H9 (cell line): ENCODE data around the gene CSF1. TPM values are rescaled to one million over a fixed set of nuclear protein-coding genes. Genes with fewer than 3 reads are reported as not detected.

Experiments
- DNase-seq: peaks from one replicate; pipeline ENCODE4 v3.0.0-alpha.2; 2017
- H2AFZ ChIP-seq: one replicate; pipeline ENCODE4 v1.6.1; 2013; ENCODE audit warnings: mild to moderate bottlenecking, low read length, control low read depth, moderate library complexity
- H2AK5ac ChIP-seq: 2 replicates; pipeline ENCODE4 v1.6.1; 2013; ENCODE audit warnings: low read length, control low read depth, mixed read lengths; ENCODE audit not compliant: insufficient read length
- H2BK120ac ChIP-seq: one replicate; pipeline ENCODE4 v1.6.1; 2013; ENCODE audit warnings: low read depth, mild to moderate bottlenecking, low read length, control low read depth, inconsistent platforms; ENCODE audit not compliant: poor library complexity, severe bottlenecking
- H2BK12ac ChIP-seq: 2 replicates; pipeline ENCODE4 v1.6.1; 2013; ENCODE audit warnings: low read length, control low read depth, mixed read lengths, low read depth; ENCODE audit not compliant: insufficient read length
- H2BK15ac ChIP-seq: 2 replicates; pipeline ENCODE4 v1.6.1; 2013; ENCODE audit warnings: low read depth, low read length, control low read depth
- H2BK20ac ChIP-seq: one replicate; pipeline ENCODE4 v1.6.1; 2013; ENCODE audit warnings: low read depth, mild to moderate bottlenecking, low read length, control low read depth, inconsistent platforms; ENCODE audit not compliant: poor library complexity, severe bottlenecking
- H2BK5ac ChIP-seq: 2 replicates; pipeline ENCODE4 v1.6.1; 2013; ENCODE audit warnings: low read length, control low read depth, mixed read lengths; ENCODE audit not compliant: insufficient read length
- H3K14ac ChIP-seq: 2 replicates; pipeline ENCODE4 v1.6.1; 2013; ENCODE audit warnings: low read length, control low read depth; ENCODE audit not compliant: insufficient read depth
- H3K18ac ChIP-seq: 2 replicates; pipeline ENCODE4 v1.6.1; 2013; ENCODE audit warnings: low read depth, mild to moderate bottlenecking, mixed read lengths, low read length, control low read depth; ENCODE audit not compliant: insufficient read length
- H3K23ac ChIP-seq: 2 replicates; pipeline ENCODE4 v1.6.1; 2013; ENCODE audit warnings: low read length, control low read depth, mixed read lengths, low read depth; ENCODE audit not compliant: insufficient read length
- H3K23me2 ChIP-seq: 2 replicates; pipeline ENCODE4 v1.6.1; 2013; ENCODE audit warnings: low read depth, mild to moderate bottlenecking, mixed read lengths, low read length, control low read depth; ENCODE audit not compliant: insufficient read length, poor library complexity, severe bottlenecking
- H3K27ac ChIP-seq: 2 replicates; pipeline ENCODE4 v1.5.1; 2013; ENCODE audit warnings: low read length, control low read depth, mixed read lengths, low read depth; ENCODE audit not compliant: insufficient read length
- H3K27me3 ChIP-seq: 2 replicates; pipeline ENCODE4 v1.6.1; 2013; ENCODE audit warnings: low read length, control low read depth, inconsistent platforms; ENCODE audit not compliant: insufficient read depth
- H3K4ac ChIP-seq: 2 replicates; pipeline ENCODE4 v1.6.1; 2013; ENCODE audit warnings: low read depth, mild to moderate bottlenecking, control low read depth, inconsistent platforms, low read length, moderate library complexity
- H3K4me1 ChIP-seq: 2 replicates; pipeline ENCODE4 v1.6.1; 2013; ENCODE audit warnings: low read length, control low read depth, inconsistent platforms; ENCODE audit not compliant: insufficient read depth
- H3K4me2 ChIP-seq: 2 replicates; pipeline ENCODE4 v1.6.1; 2013; ENCODE audit warnings: low read length, control low read depth, mixed read lengths; ENCODE audit not compliant: insufficient read length, insufficient read depth
- H3K56ac ChIP-seq: 2 replicates; pipeline ENCODE4 v1.6.1; 2013; ENCODE audit warnings: low read depth, mild to moderate bottlenecking, mixed read lengths, low read length, control low read depth; ENCODE audit not compliant: insufficient read length
- H3K79me1 ChIP-seq: 2 replicates; pipeline ENCODE4 v1.6.1; 2013; ENCODE audit warnings: low read depth, mild to moderate bottlenecking, moderate library complexity, low read length, control low read depth, inconsistent platforms; ENCODE audit not compliant: insufficient read depth, poor library complexity, severe bottlenecking
- H3K79me2 ChIP-seq: 2 replicates; pipeline ENCODE4 v1.6.1; 2013; ENCODE audit warnings: low read length, control low read depth, inconsistent platforms; ENCODE audit not compliant: insufficient read depth
- H3K9ac ChIP-seq: 2 replicates; pipeline ENCODE4 v1.6.1; 2013; ENCODE audit warnings: low read length, control low read depth, mixed read lengths; ENCODE audit not compliant: insufficient read length; ENCODE audit errors: extremely low read depth
- H3K9me3 ChIP-seq: one replicate; pipeline ENCODE4 v1.6.1; 2013; ENCODE audit warnings: low read depth, low read length, inconsistent platforms; ENCODE audit not compliant: control insufficient read depth
- H3T11ph ChIP-seq: one replicate; pipeline ENCODE4 v1.6.1; 2013; ENCODE audit warnings: mild to moderate bottlenecking, low read length, control low read depth, inconsistent platforms
- H4K20me1 ChIP-seq: one replicate; pipeline ENCODE4 v1.6.1; 2013; ENCODE audit not compliant: control insufficient read depth, insufficient read length, insufficient read depth
- H4K5ac ChIP-seq: 2 replicates; pipeline ENCODE4 v1.6.1; 2013; ENCODE audit warnings: low read depth, mild to moderate bottlenecking, mixed read lengths, low read length, control low read depth; ENCODE audit not compliant: insufficient read length
- H4K8ac ChIP-seq: replicated peaks from 2 replicates; pipeline ENCODE4 v1.6.1; 2013; ENCODE audit warnings: low read length, control low read depth, mixed read lengths, low read depth; ENCODE audit not compliant: insufficient read length
- H4K91ac ChIP-seq: 2 replicates; pipeline ENCODE4 v1.6.1; 2013; ENCODE audit warnings: low read depth, mild to moderate bottlenecking, moderate library complexity, mixed read lengths, low read length, control low read depth; ENCODE audit not compliant: insufficient read length
- H3K27ac Mint-ChIP-seq, 3 experiments: 2 replicates in 2 of 3; 3 replicates in 1 of 3; pipeline ENCODE4 v1.8.0; 2020 to 2021; ENCODE audit warnings: mixed read lengths in 3 of 3, mild to moderate bottlenecking in 1 of 3, moderate library complexity in 1 of 3
- H3K27me3 Mint-ChIP-seq: 2 replicates; pipeline ENCODE4 v1.8.0; 2021; ENCODE audit warnings: low read depth, mild to moderate bottlenecking, moderate library complexity, mixed read lengths
- H3K36me3 Mint-ChIP-seq, 3 experiments: 2 replicates in 2 of 3; 3 replicates in 1 of 3; pipeline ENCODE4 v1.8.0; 2020 to 2021; ENCODE audit warnings: low read depth in 3 of 3, mixed read lengths in 3 of 3; ENCODE audit not compliant: insufficient read depth in 1 of 3
- H3K4me1 Mint-ChIP-seq, 2 experiments: 2 replicates each; pipeline ENCODE4 v1.8.0; 2020; ENCODE audit warnings: mixed read lengths in 2 of 2
- H3K4me3 Mint-ChIP-seq, 2 experiments: 2 replicates in 1 of 2; 3 replicates in 1 of 2; pipeline ENCODE4 v1.8.0; 2020 to 2021; ENCODE audit warnings: mild to moderate bottlenecking in 2 of 2, mixed read lengths in 2 of 2, moderate library complexity in 1 of 2
- H3K9me3 Mint-ChIP-seq, 2 experiments: 2 replicates in 1 of 2; 3 replicates in 1 of 2; pipeline ENCODE4 v1.8.0; 2020; ENCODE audit warnings: mild to moderate bottlenecking in 2 of 2, mixed read lengths in 2 of 2, moderate library complexity in 1 of 2
- CTCF ChIP-seq: fragments of 200-600 bp; sonication (generic); conservative IDR thresholded peaks from 3 replicates; pipeline ENCODE4 v1.8.0; 2021; ENCODE audit warnings: antibody characterized with exemption, mild to moderate bottlenecking
- WGBS: extraction: QIAGEN DNeasy Blood & Tissue Kit; methylation state at CpG from one replicate; pipeline ENCODE4 v1.1.7; 2013; ENCODE audit warnings: missing lambda C conversion rate, low lambda C conversion rate, mixed read lengths; ENCODE audit not compliant: insufficient read length; ENCODE audit errors: extremely low coverage; 5-methylcytosine and 5-hydroxymethylcytosine counted together
- total RNA-seq: library from RNA; stranded (reverse); gene quantifications from 2 replicates; pipeline ENCODE4 v1.2.1, GENCODE V29; 2021

CSF1 gene
- total RNA-seq, 1 experiment from 2014 or later, result 2.3 TPM

GRCh38 chr1:109913360-109913879 lies 2.8 kb downstream of the CSF1 start:
- no peak overlapping the region for H3K27ac Mint-ChIP-seq
- no peak for TF ChIP-seq CTCF
- no peak overlapping the region for H4K91ac ChIP-seq
- H3K23ac ChIP-seq, result no peak overlapping the region
- peaks cover 14% of the 10 kb centered on the region for H3K27me3 ChIP-seq
- peaks cover 50% of the 10 kb centered on the region for H3K27me3 Mint-ChIP-seq
- no peaks in the 10 kb centered on the region for H3K9me3 ChIP-seq
- no peak overlapping the region for H4K8ac ChIP-seq
- H3K27ac ChIP-seq, result no peak overlapping the region
- H3K79me2 ChIP-seq, result no peaks in the 10 kb centered on the region
- no peak overlapping the region for H2BK120ac ChIP-seq
- no peak overlapping the region for H3T11ph ChIP-seq
- H2BK20ac ChIP-seq, result no peak overlapping the region
- H3K14ac ChIP-seq, result no peak overlapping the region
- no CpG with 5 or more reads among the region's 1 CpG for WGBS
- H2BK5ac ChIP-seq, result no peak overlapping the region
- no peak overlapping the region for H4K5ac ChIP-seq
- peaks cover 13% of the 10 kb centered on the region for H3K23me2 ChIP-seq
- no peak overlapping the region for H3K18ac ChIP-seq
- H2BK15ac ChIP-seq, result no peak overlapping the region
- no peaks in the 10 kb centered on the region for H3K79me1 ChIP-seq
- peaks cover 6 to 12% (median 11%) of the 10 kb centered on the region in 3 experiments; a peak in 5 of 7 replicates for H3K36me3 Mint-ChIP-seq
- no peak overlapping the region for H2AK5ac ChIP-seq
- H2BK12ac ChIP-seq, result no peak overlapping the region
- no peak overlapping the region for H3K4me3 Mint-ChIP-seq
- H3K56ac ChIP-seq, result no peak overlapping the region
- H2AFZ ChIP-seq, result no peak overlapping the region
- H3K9ac ChIP-seq, result no peak overlapping the region
- H3K9me3 Mint-ChIP-seq, result no peaks in the 10 kb centered on the region
- no peak overlapping the region for H3K4ac ChIP-seq
- no peak overlapping the region for H3K4me2 ChIP-seq
- no peak for DNase-seq
- no peaks in the 10 kb centered on the region for H4K20me1 ChIP-seq
- H3K4me1 ChIP-seq, result no peaks in the 10 kb centered on the region
- H3K4me1 Mint-ChIP-seq, result peaks cover 24 to 38% of the 10 kb centered on the region in 2 experiments
